ENCODE measurements around the gene GALNS. TPM values are rescaled to one million over a fixed set of nuclear protein-coding genes. Genes with fewer than 3 reads are reported as not detected.

The GALNS gene
- total and polyA plus RNA-seq, 11 donors, result 10.7 to 22.7 (median 14.1) TPM

- intact Hi-C loops (cut with DNase I), result no loop called here
- Histone ChIP-seq H3K4me1 (peaks cover 0 to 84% (median 54%) of the 10 kb centered on the region in 12 donors), H3K9me3 (no peaks in the 10 kb centered on the region), H3K4me3 (no peak overlapping the region), H3K36me3 (peaks cover 0 to 6% (median 0%) of the 10 kb centered on the region in 9 donors), H3K27ac (peak overlapping the region in 1 of 12 donors; percentile 91), H3K27me3 (no peaks in the 10 kb centered on the region)
- no peak for ATAC-seq
- TF ChIP-seq POLR2A (IDR thresholded peaks at IDR 0.05) (no peak), CTCF (IDR thresholded peaks at IDR 0.05) (no peak)
- WGBS, 4 donors, result 85 to 92% (median 89%) methylated on average over 26 to 30 of the region's 30 CpGs
- DNase-seq, result no peak
These were observed 78.1 kb downstream of the GALNS start for GRCh38 chr16:88778541-88779065.

GRCh38 chr16:88778271-88778525 is 78.5 kb downstream of the GALNS start:
- WGBS, 4 donors, result 87 to 90% (median 89%) methylated on average over 5 to 7 of the region's 7 CpGs
- intact Hi-C loops (cut with DNase I), result no loop called here

GRCh38 chr16:88777471-88778270 is 79.1 kb downstream of the GALNS start:
- DNase-seq (no peak), ATAC-seq (no peak)
- TF ChIP-seq CTCF (IDR thresholded peaks at IDR 0.05), result no peak
- TF ChIP-seq POLR2A (IDR thresholded peaks at IDR 0.05), result no peak
- H3K9me3 ChIP-seq, result no peaks in the 10 kb centered on the region
- H3K27me3 ChIP-seq, result no peaks in the 10 kb centered on the region
- 85 to 90% (median 90%) methylated on average over 32 to 34 of the region's 34 CpGs for WGBS, 4 donors
- intact Hi-C loops (cut with DNase I), result no loop called here
- H3K4me3 ChIP-seq, result no peak overlapping the region
- peaks cover 0 to 84% (median 57%) of the 10 kb centered on the region in 12 donors for H3K4me1 ChIP-seq
- peak overlapping the region in 1 of 12 donors; percentile 91 for H3K27ac ChIP-seq
- H3K36me3 ChIP-seq, result peaks cover 0 to 6% (median 0%) of the 10 kb centered on the region in 9 donors

More at GRCh38 chr16:88778271-88778525, 78.5 kb downstream of the GALNS start:
- Histone ChIP-seq H3K36me3 (peaks cover 0 to 6% (median 0%) of the 10 kb centered on the region in 9 donors), H3K4me1 (peaks cover 0 to 84% (median 57%) of the 10 kb centered on the region in 12 donors), H3K27me3 (no peaks in the 10 kb centered on the region), H3K9me3 (no peaks in the 10 kb centered on the region), H3K27ac (peak overlapping the region in 1 of 12 donors; percentile 91), H3K4me3 (no peak overlapping the region)
- ATAC-seq (no peak), DNase-seq (no peak)
- TF ChIP-seq CTCF (IDR thresholded peaks at IDR 0.05), result no peak

GRCh38 chr16:88775825-88776224 is 80.9 kb downstream of the GALNS start:
- H3K4me1 ChIP-seq, result peaks cover 0 to 81% (median 54%) of the 10 kb centered on the region in 12 donors
- H3K9me3 ChIP-seq, result no peaks in the 10 kb centered on the region
- H3K36me3 ChIP-seq, result peaks cover 0 to 6% (median 0%) of the 10 kb centered on the region in 9 donors
- H3K27ac ChIP-seq, result peak overlapping the region in 1 of 12 donors; percentile 91
- ATAC-seq (no peak), DNase-seq (no peak)
- no peak overlapping the region for H3K4me3 ChIP-seq
- intact Hi-C loops (cut with DNase I), result no loop called here
- 93 to 94% (median 93%) methylated on average over 18 of the region's 18 CpGs for WGBS, 4 donors
- no peaks in the 10 kb centered on the region for H3K27me3 ChIP-seq
- TF ChIP-seq POLR2A (IDR thresholded peaks at IDR 0.05) (no peak), CTCF (IDR thresholded peaks at IDR 0.05) (no peak)

All from heart left ventricle (tissue), 16 donors.